SK-N-MC (cell line): ENCODE results near the gene CCDC87.

Experiments
- DNase-seq: peaks from one replicate; pipeline ENCODE4 v3.0.0-alpha.2; 2011; ENCODE audit warnings: low read depth, low spot score
- H3K27ac ChIP-seq: fragments of 200-600 bp; sonication (generic); 2 replicates; pipeline ENCODE4 v1.5.1; 2016; ENCODE audit warnings: mixed run types
- H3K36me3 ChIP-seq: fragments of 200-600 bp; sonication (generic); 2 replicates; pipeline ENCODE4 v1.6.1; 2017; ENCODE audit warnings: antibody characterized with exemption, low read length, mixed read lengths; ENCODE audit not compliant: insufficient read depth
- H3K4me3 ChIP-seq: fragments of 200-600 bp; sonication (generic); 2 replicates; pipeline ENCODE4 v1.5.1; 2016
- H3K9ac ChIP-seq: fragments of 200-600 bp; sonication (generic); 2 replicates; pipeline ENCODE4 v1.8.0; 2017; ENCODE audit warnings: mixed run types, mixed read lengths; ENCODE audit not compliant: insufficient read length
- H3K9me3 ChIP-seq: fragments of 200-600 bp; sonication (generic); 2 replicates; pipeline ENCODE4 v1.6.1; 2017; ENCODE audit warnings: low read depth, mild to moderate bottlenecking, antibody characterized with exemption, low read length, moderate library complexity, mixed read lengths
- EZH2 ChIP-seq: fragments of 200-600 bp; sonication (generic); IDR thresholded peaks from one replicate; pipeline ENCODE4 v1.6.1; 2017; ENCODE audit warnings: antibody characterized with exemption
- FOXP2 ChIP-seq: optimal IDR thresholded peaks from 2 replicates; pipeline ENCODE3; 2011; ENCODE audit warnings: mild to moderate bottlenecking, moderate library complexity; ENCODE audit not compliant: insufficient read depth; ENCODE audit errors: extremely low read length, control extremely low read depth
- POLR2AphosphoS5 ChIP-seq: IDR thresholded peaks from 2 replicates; pipeline ENCODE4 v1.6.1; 2012; ENCODE audit warnings: mild to moderate bottlenecking, low read depth, low read length, borderline replicate concordance

Gene CCDC87

DNA sequence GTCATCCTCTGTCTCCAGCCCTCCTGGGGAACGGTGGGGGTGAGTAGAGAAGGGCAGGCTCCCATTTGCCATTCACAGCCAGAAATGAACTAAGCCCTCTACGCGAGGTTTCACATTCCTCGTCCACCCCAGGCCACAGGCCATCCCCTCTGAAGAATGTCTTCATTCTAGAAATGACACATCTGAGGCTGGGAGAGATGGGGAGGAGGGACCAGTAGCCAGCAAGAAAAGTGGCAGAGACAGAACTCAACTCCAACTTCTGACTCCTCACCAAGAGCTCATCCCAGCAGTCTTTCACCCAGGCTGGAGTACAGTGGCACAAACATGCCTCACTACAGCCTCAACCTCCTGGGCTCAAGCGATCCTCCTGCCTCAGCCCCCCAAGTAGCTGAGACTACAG lies 27.9 kb downstream of the CCDC87 start:
- TF ChIP-seq FOXP2: no peak
- TF ChIP-seq EZH2: no peak
- TF ChIP-seq POLR2AphosphoS5: no peak
- H3K4me3 ChIP-seq: no peak overlapping the region
- DNase-seq: no peak
- H3K36me3 ChIP-seq: no peaks in the 10 kb centered on the region
- H3K9me3 ChIP-seq: no peaks in the 10 kb centered on the region
- no peak overlapping the region for H3K9ac ChIP-seq
- H3K27ac ChIP-seq: no peak overlapping the region

DNA sequence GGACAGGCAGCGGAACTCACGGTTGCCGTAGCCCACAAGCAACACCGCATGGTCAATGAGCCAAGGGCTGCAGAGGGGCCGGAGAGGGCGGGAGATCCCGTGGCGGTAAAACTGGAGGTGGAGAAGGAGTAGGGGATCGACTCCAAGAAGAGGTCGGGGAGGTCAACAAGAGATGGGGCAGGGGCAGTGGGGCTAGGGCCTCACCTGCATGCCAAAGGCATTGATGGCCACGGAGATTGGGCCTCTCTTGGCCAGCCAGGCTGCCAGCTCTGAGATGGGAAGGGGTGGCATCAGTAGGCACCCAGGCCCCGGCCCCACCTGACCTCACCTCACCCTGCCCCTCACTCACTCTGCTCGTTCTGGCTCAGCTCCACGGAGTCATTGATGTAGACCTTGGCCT lies 28.3 kb downstream of the CCDC87 start:
- Histone ChIP-seq H3K9ac (no peak overlapping the region), H3K4me3 (no peak overlapping the region), H3K9me3 (no peaks in the 10 kb centered on the region), H3K27ac (no peak overlapping the region), H3K36me3 (no peaks in the 10 kb centered on the region)
- no peak for TF ChIP-seq POLR2AphosphoS5
- no peak for DNase-seq

DNA sequence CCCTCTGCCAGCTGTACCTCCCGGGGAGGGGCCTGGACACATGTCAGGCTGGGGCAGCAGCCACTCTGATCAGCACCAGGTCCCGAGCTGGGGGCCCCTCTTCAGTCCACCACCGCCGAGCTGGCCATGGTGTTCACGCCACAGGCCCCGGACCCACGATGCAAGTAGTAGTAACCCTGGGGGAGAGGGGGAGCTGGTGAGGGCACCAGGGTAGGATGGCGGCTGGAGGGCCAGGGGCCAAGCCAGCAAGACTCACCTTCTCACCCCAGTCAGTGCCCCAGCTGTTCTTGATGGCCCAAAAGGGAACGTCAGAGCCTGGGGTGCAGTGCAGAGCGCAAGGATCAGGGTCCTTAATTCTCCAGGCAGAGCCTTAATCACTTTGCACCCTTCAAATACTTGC lies 29.0 kb downstream of the CCDC87 start:
- DNase-seq: no peak
- Histone ChIP-seq H3K36me3 (no peaks in the 10 kb centered on the region), H3K9me3 (no peaks in the 10 kb centered on the region), H3K4me3 (no peak overlapping the region), H3K27ac (no peak overlapping the region), H3K9ac (no peak overlapping the region)
- TF ChIP-seq EZH2: no peak
- no peak for TF ChIP-seq POLR2AphosphoS5
- no peak for TF ChIP-seq FOXP2

DNA sequence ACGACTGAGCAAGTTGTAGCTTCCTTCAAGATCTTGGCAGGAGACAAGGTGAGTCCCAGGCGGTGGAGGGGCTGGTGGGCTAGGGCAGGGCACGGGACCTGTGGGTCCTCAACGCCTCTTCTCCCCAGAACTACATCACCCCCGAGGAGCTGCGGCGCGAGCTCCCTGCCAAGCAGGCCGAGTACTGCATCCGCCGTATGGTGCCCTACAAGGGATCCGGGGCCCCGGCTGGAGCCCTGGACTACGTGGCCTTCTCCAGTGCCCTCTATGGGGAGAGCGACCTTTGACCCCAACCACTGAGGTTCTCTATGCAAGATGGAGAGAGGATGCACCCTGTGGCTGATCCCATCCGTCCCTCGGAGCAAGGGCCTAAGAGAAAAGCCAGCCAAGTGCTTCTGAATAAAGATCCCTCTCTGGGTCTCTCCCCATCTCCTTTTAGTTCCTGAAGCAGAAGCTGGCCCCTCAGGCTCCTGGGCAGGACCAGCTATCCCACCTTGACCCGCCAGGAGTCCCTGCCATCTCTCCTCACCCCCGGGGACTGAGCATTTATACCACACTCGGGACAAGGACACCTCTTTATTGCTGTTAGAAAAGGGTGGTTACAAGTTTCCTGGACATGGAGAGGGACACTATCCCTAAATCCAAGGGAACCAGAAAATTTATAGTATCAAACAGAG lies 29.8 kb downstream of the CCDC87 start:
- no peak overlapping the region for H3K4me3 ChIP-seq
- H3K9me3 ChIP-seq: no peaks in the 10 kb centered on the region
- no peak overlapping the region for H3K9ac ChIP-seq
- H3K27ac ChIP-seq: no peak overlapping the region
- no peak for TF ChIP-seq FOXP2
- TF ChIP-seq POLR2AphosphoS5: no peak
- TF ChIP-seq EZH2: no peak
- DNase-seq: no peak
- H3K36me3 ChIP-seq: no peaks in the 10 kb centered on the region

DNA sequence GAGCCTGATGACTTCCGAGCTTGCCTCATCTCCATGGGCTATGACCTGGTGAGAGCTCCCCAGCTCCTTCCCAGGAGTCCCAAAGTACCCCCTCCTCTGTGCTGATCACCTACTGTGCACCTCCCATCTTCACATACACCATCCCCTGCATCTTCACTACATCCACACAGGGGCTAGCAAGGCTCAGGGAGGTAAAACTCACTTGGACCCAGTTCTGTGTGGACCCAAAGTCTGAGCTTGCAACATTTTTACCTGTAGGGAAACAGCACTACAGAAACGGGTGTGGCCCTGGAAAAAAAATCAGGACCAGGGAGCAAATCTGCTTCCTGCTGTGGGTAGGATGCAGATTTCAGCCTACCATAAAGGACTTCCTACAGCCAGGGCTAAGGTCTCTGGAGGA lies 30.6 kb downstream of the CCDC87 start:
- no peak for DNase-seq
- no peaks in the 10 kb centered on the region for H3K36me3 ChIP-seq
- no peaks in the 10 kb centered on the region for H3K9me3 ChIP-seq
- no peak overlapping the region for H3K9ac ChIP-seq
- H3K27ac ChIP-seq: no peak overlapping the region
- H3K4me3 ChIP-seq: no peak overlapping the region
- no peak for TF ChIP-seq EZH2
- no peak for TF ChIP-seq FOXP2
- TF ChIP-seq POLR2AphosphoS5: no peak

DNA sequence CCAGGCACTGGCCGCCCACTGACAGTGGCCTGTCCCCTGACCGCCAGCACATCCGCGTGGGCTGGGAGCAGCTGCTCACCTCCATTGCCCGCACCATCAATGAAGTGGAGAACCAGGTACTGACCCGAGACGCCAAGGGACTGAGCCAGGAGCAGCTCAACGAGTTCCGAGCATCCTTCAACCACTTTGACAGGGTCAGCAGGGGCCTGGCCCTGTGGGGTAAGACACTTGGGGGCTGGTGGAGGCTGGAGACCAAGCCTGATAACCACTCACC lies 31.0 kb downstream of the CCDC87 start:
- DNase-seq: no peak

DNA sequence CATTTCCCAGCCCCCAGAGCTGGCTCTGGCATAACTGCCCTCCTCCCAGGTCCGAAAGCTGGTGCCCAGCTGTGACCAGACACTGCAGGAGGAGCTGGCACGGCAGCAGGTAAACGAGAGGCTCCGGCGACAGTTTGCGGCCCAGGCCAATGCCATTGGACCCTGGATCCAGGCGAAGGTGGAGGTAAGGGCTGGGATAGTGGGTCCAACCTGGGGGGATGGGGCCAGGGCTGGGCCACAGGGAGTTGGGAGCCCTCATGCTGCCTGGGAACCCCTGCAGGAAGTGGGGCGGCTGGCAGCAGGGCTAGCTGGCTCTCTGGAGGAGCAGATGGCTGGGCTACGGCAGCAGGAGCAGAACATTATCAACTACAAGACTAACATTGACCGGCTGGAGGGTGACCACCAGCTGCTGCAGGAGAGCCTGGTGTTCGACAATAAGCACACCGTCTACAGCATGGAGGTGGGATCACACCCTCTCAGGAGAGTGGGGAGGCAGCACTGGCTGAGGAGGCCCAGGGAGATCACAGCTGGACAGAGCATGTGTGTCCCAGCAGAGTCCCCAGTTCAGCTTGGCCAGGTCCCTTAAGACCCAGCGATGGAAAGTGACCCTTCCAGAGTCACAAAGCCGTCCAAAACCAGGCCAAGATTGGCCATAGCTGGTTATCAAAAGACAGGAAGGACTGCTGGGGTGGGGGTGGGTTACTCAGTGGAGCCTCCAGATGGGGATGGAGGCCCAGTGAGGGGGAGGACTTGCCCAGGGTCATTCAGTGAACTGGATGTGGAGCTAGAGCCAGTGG lies 31.5 kb downstream of the CCDC87 start:
- TF ChIP-seq FOXP2 (no peak), EZH2 (no peak), POLR2AphosphoS5 (no peak)
- Histone ChIP-seq H3K36me3 (no peaks in the 10 kb centered on the region), H3K27ac (no peak overlapping the region), H3K9me3 (no peaks in the 10 kb centered on the region), H3K4me3 (no peak overlapping the region), H3K9ac (no peak overlapping the region)
- no peak for DNase-seq

More for the DNA sequence above, 31.0 kb downstream of the CCDC87 start:
- Histone ChIP-seq H3K9ac (no peak overlapping the region), H3K4me3 (no peak overlapping the region), H3K36me3 (no peaks in the 10 kb centered on the region), H3K9me3 (no peaks in the 10 kb centered on the region), H3K27ac (no peak overlapping the region)
- TF ChIP-seq EZH2 (no peak), POLR2AphosphoS5 (no peak), FOXP2 (no peak)

DNA sequence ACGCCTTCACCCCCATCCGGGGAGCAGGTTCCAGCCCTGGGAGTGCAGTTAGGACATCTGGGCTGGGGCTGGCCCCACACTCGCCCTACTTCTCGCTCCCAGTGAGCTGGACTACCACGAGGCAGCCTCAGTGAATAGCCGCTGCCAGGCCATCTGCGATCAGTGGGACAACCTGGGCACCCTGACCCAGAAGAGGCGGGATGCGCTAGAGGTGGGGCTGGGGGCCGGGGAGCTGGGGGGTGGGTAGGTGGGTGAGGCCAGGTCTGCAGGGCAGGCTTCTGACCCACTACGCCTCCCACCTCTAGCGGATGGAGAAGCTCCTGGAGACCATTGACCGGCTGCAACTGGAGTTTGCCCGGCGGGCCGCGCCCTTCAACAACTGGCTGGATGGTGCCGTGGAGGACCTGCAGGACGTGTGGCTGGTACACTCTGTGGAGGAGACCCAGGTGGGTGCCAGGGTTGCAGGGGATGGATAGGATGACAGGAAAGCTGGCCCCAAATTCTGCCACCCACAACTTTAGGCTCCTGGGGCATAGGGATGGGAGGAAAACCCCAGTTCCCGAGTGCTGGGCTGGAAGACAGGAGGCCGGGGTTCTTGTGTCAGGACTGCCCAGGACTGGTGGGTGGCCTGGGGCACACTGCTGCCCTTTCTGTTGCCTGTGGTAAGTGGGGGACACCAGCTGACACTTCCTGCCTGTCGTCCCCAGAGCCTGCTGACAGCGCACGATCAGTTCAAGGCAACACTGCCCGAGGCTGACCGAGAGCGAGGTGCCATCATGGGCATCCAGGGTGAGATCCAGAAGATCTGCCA lies 32.8 kb downstream of the CCDC87 start:
- H3K9me3 ChIP-seq: no peaks in the 10 kb centered on the region
- DNase-seq: no peak
- no peak overlapping the region for H3K27ac ChIP-seq
- H3K36me3 ChIP-seq: no peaks in the 10 kb centered on the region
- no peak for TF ChIP-seq EZH2
- TF ChIP-seq POLR2AphosphoS5: no peak
- no peak for TF ChIP-seq FOXP2
- no peak overlapping the region for H3K9ac ChIP-seq
- no peak overlapping the region for H3K4me3 ChIP-seq
